ENCODE measurements around the gene NFASC.

Gene NFASC

DNA sequence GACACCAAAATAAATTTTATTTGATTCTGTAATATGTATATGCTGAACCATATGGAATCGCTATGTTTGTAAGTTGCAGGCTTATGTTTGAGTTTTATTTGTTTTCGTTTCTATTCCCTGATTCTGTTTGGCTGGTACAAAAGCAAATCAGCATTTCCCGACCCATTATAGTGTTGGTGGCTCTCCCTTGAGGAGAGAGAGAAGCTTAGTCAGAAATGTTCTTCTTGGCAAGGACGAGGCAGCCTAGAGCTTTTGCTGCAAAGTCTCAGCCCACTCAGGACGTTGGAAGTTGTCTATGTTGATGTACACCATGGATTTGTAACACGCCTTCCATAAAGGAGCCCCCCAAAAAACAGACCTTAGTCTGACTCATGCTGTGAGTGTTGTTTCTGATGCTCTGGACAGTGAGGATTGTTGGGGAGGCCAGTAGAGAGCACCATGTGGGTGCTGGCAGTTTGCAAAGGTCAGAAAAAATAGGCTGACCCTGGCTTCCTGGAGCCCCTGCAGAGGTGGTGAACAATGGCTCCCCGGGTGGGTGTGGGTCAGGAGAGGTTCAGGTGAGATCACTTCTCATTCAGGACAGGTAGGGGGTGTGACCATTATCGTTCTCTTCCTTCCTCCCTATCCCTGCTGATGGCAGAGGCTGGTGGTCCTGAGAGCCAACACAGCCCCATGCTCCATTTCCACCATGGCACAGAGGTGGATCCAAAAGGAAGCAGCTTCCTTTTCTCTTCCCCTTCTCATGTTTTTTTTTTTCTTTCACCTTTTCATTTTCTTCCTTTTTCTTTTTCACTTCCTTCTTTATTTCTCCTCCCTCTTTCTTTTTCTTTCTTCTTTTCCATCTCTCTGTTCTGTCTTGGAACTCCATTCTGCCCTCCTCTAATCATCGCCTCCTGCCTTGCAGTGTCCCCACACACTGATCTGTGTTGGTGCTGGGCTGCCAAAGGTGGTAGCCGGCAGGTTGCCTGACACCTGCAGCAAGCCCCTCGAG is 88.0 kb downstream of the NFASC start:
- Histone ChIP-seq H3K9me3 (ENCODE audit: insufficient read depth, low read length) (no peaks in the 10 kb centered on the region), H3K36me3 (ENCODE audit: low read length) (no peaks in the 10 kb centered on the region), H3K27me3 (ENCODE audit: low read length) (0 out of 2 replicates have a peak, but pooled peaks cover 3% of the 10 kb centered on the region), H4K20me1 (ENCODE audit: low read depth, low read length) (no peaks in the 10 kb centered on the region), H3K9ac (ENCODE audit: low read length) (no peak overlapping the region), H2AFZ (ENCODE audit: low read depth, low read length, severe bottlenecking) (no peak overlapping the region), H3K9me2 (replicated peaks; ENCODE audit: insufficient read depth, low read length) (no peaks in the 10 kb centered on the region), H3F3A (ENCODE audit: insufficient read depth) (no peaks in the 10 kb centered on the region), H3K79me2 (ENCODE audit: insufficient read depth, low read length) (no peaks in the 10 kb centered on the region), H3K4me2 (ENCODE audit: low read depth, low read length, poor library complexity, severe bottlenecking) (no peak overlapping the region), H3K4me3 (ENCODE audit: insufficient read depth, low read length, poor library complexity, severe bottlenecking) (no peak overlapping the region), H3K27ac (ENCODE audit: low read depth, low read length) (no peak overlapping the region)
- TF ChIP-seq CTCF (IDR thresholded peaks at IDR 0.05; ENCODE audit: insufficient read depth, low read length, poor library complexity, severe bottlenecking) (no peak), EZH2phosphoT487 (conservative IDR thresholded peaks at IDR 0.05; ENCODE audit: low read length) (no peak)

- Histone ChIP-seq H3K27ac (ENCODE audit: low read depth, low read length) (no peak overlapping the region), H2AFZ (ENCODE audit: low read depth, low read length, severe bottlenecking) (no peak overlapping the region), H3K9ac (ENCODE audit: low read length) (no peak overlapping the region), H3K27me3 (ENCODE audit: low read length) (0 out of 2 replicates have a peak, but pooled peaks cover 3% of the 10 kb centered on the region), H3K79me2 (ENCODE audit: insufficient read depth, low read length) (no peaks in the 10 kb centered on the region), H3F3A (ENCODE audit: insufficient read depth) (no peaks in the 10 kb centered on the region), H3K4me2 (ENCODE audit: low read depth, low read length, poor library complexity, severe bottlenecking) (no peak overlapping the region), H3K9me3 (ENCODE audit: insufficient read depth, low read length) (no peaks in the 10 kb centered on the region), H3K9me2 (replicated peaks; ENCODE audit: insufficient read depth, low read length) (no peaks in the 10 kb centered on the region), H3K36me3 (ENCODE audit: low read length) (no peaks in the 10 kb centered on the region), H3K4me3 (ENCODE audit: insufficient read depth, low read length, poor library complexity, severe bottlenecking) (no peak overlapping the region), H4K20me1 (ENCODE audit: low read depth, low read length) (no peaks in the 10 kb centered on the region)
- TF ChIP-seq EZH2phosphoT487 (conservative IDR thresholded peaks at IDR 0.05; ENCODE audit: low read length), result no peak
- TF ChIP-seq CTCF (IDR thresholded peaks at IDR 0.05; ENCODE audit: insufficient read depth, low read length, poor library complexity, severe bottlenecking), result no peak
Observed at GRCh38 chr1:204959374-204959773, 88.7 kb downstream of the NFASC start.

DNA sequence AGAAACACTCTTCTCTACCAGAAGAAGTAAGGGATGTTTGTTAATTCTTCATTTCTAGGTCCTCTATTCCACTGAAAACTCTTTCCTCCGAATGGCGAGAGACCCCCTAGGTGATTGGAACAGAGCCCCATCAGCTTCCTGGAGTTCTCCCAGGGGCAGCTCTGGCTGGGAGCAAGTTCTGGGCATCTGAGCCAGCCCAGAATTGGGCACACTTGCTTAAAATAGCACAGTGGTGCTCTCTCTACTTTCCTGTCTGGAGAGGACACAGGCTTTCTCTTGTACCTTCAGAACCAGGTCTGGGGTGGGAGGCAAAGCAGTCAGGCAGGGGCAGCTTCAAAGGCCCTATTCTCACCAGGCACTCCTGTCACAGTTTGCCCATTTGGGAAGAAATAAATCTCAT is 89.2 kb downstream of the NFASC start:
- Histone ChIP-seq H3K79me2 (ENCODE audit: insufficient read depth, low read length) (no peaks in the 10 kb centered on the region), H3F3A (ENCODE audit: insufficient read depth) (no peaks in the 10 kb centered on the region), H3K9ac (ENCODE audit: low read length) (no peak overlapping the region), H3K9me3 (ENCODE audit: insufficient read depth, low read length) (no peaks in the 10 kb centered on the region), H2AFZ (ENCODE audit: low read depth, low read length, severe bottlenecking) (no peak overlapping the region), H3K4me2 (ENCODE audit: low read depth, low read length, poor library complexity, severe bottlenecking) (no peak overlapping the region), H3K36me3 (ENCODE audit: low read length) (no peaks in the 10 kb centered on the region), H4K20me1 (ENCODE audit: low read depth, low read length) (no peaks in the 10 kb centered on the region), H3K9me2 (replicated peaks; ENCODE audit: insufficient read depth, low read length) (no peaks in the 10 kb centered on the region), H3K27me3 (ENCODE audit: low read length) (0 out of 2 replicates have a peak, but pooled peaks cover 3% of the 10 kb centered on the region), H3K27ac (ENCODE audit: low read depth, low read length) (no peak overlapping the region), H3K4me3 (ENCODE audit: insufficient read depth, low read length, poor library complexity, severe bottlenecking) (no peak overlapping the region)
- TF ChIP-seq CTCF (IDR thresholded peaks at IDR 0.05; ENCODE audit: insufficient read depth, low read length, poor library complexity, severe bottlenecking) (no peak), EZH2phosphoT487 (conservative IDR thresholded peaks at IDR 0.05; ENCODE audit: low read length) (no peak)

All from SU-DHL-6 (cell line).